ENCODE measurements around the gene KIF13A.

Gene KIF13A

GRCh38 chr6:18034798-18035202, 47.4 kb upstream of the KIF13A start:
- Histone ChIP-seq H2AFZ (ENCODE audit: low read length) (no peak overlapping the region), H3K9me2 (replicated peaks; ENCODE audit: insufficient read depth, low read length) (no peaks in the 10 kb centered on the region), H3K9ac (ENCODE audit: low read length) (no peak overlapping the region), H3K36me3 (replicated peaks; ENCODE audit: insufficient read depth, low read length) (no peaks in the 10 kb centered on the region), H3K27ac (ENCODE audit: low read length) (no peak overlapping the region), H3K4me1 (ENCODE audit: low read length) (no peaks in the 10 kb centered on the region), H3K9me3 (replicated peaks; ENCODE audit: insufficient read depth, low read length) (no peaks in the 10 kb centered on the region), H3K4me2 (ENCODE audit: low read depth, low read length) (no peak overlapping the region), H3K4me3 (ENCODE audit: low read length) (no peak overlapping the region), H3K27me3 (replicated peaks; ENCODE audit: insufficient read depth, low read length) (no peaks in the 10 kb centered on the region), H3K79me2 (ENCODE audit: low read length) (no peaks in the 10 kb centered on the region), H4K20me1 (ENCODE audit: insufficient read depth, low read length) (no peaks in the 10 kb centered on the region), H3F3A (ENCODE audit: insufficient read depth, low read length) (no peaks in the 10 kb centered on the region)
- no peak for TF ChIP-seq EZH2 (optimal IDR thresholded peaks at IDR 0.05; ENCODE audit: low read depth, low read length)
- TF ChIP-seq CTCF (IDR thresholded peaks at IDR 0.05; ENCODE audit: low read length): no peak
- no peak for DNase-seq

DNA sequence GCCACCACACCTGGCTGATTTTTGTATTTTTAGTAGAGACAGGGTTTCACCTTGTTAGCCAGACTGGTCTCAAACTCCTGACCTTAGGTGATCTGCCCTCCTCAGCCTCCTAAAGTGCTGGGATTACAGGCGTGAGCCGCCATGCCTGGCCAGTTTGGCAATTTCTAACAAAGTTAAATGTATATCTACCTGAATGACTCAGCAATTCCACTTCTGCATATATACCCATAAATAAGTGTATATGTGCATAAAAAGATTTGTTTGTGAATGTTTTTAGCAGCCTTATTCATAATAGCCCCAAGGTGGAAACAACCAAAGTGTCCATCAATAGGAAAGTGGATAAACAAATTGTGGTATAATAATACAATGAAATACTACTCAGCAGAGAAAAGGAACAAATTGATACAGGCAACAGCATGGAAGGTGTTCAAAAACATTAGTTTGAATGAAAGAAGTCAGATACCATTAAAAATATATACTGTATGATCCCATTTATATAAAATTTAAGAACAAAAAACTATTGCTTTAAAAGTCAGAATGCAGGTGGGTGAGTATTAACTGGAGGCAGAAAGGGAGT, 44.3 kb upstream of the KIF13A start:
- DNase-seq: no peak
- Histone ChIP-seq H3K9ac (ENCODE audit: low read length) (no peak overlapping the region), H3K9me2 (replicated peaks; ENCODE audit: insufficient read depth, low read length) (no peaks in the 10 kb centered on the region), H3K79me2 (ENCODE audit: low read length) (no peaks in the 10 kb centered on the region), H3K4me2 (ENCODE audit: low read depth, low read length) (no peak overlapping the region), H3K4me3 (ENCODE audit: low read length) (no peak overlapping the region), H3K9me3 (replicated peaks; ENCODE audit: insufficient read depth, low read length) (no peaks in the 10 kb centered on the region), H3K27ac (ENCODE audit: low read length) (no peak overlapping the region), H4K20me1 (ENCODE audit: insufficient read depth, low read length) (no peaks in the 10 kb centered on the region), H2AFZ (ENCODE audit: low read length) (no peak overlapping the region), H3F3A (ENCODE audit: insufficient read depth, low read length) (no peaks in the 10 kb centered on the region), H3K4me1 (ENCODE audit: low read length) (no peaks in the 10 kb centered on the region), H3K27me3 (replicated peaks; ENCODE audit: insufficient read depth, low read length) (no peaks in the 10 kb centered on the region), H3K36me3 (replicated peaks; ENCODE audit: insufficient read depth, low read length) (no peaks in the 10 kb centered on the region)
- TF ChIP-seq EZH2 (optimal IDR thresholded peaks at IDR 0.05; ENCODE audit: low read depth, low read length): no peak
- no peak for TF ChIP-seq CTCF (IDR thresholded peaks at IDR 0.05; ENCODE audit: low read length)
- TF ChIP-seq EZH2phosphoT487 (IDR thresholded peaks at IDR 0.05; ENCODE audit: low read length): no peak

GRCh38 chr6:18031189-18031588, 43.8 kb upstream of the KIF13A start:
- Histone ChIP-seq H3K9me2 (replicated peaks; ENCODE audit: insufficient read depth, low read length) (no peaks in the 10 kb centered on the region), H3K4me1 (ENCODE audit: low read length) (no peaks in the 10 kb centered on the region), H3F3A (ENCODE audit: insufficient read depth, low read length) (no peaks in the 10 kb centered on the region), H3K4me2 (ENCODE audit: low read depth, low read length) (no peak overlapping the region), H3K27me3 (replicated peaks; ENCODE audit: insufficient read depth, low read length) (no peaks in the 10 kb centered on the region), H3K27ac (ENCODE audit: low read length) (no peak overlapping the region), H3K36me3 (replicated peaks; ENCODE audit: insufficient read depth, low read length) (no peaks in the 10 kb centered on the region), H3K9me3 (replicated peaks; ENCODE audit: insufficient read depth, low read length) (no peaks in the 10 kb centered on the region), H3K4me3 (ENCODE audit: low read length) (no peak overlapping the region), H3K9ac (ENCODE audit: low read length) (no peak overlapping the region), H2AFZ (ENCODE audit: low read length) (no peak overlapping the region), H3K79me2 (ENCODE audit: low read length) (no peaks in the 10 kb centered on the region), H4K20me1 (ENCODE audit: insufficient read depth, low read length) (no peaks in the 10 kb centered on the region)
- DNase-seq: no peak
- TF ChIP-seq CTCF (IDR thresholded peaks at IDR 0.05; ENCODE audit: low read length) (no peak), EZH2phosphoT487 (IDR thresholded peaks at IDR 0.05; ENCODE audit: low read length) (no peak), EZH2 (optimal IDR thresholded peaks at IDR 0.05; ENCODE audit: low read depth, low read length) (no peak)

Measured in MM.1S (cell line).